Kasumi-1 (cell line): ENCODE measurements around the gene GPR34.

Experiments
- DNase-seq, 2 experiments: peaks; one replicate each; lab custom pipeline; 2025; lab: John Stamatoyannopoulos, UW

The GPR34 gene

GRCh38 chrX:41693024-41693423 is 4.3 kb downstream of the GPR34 start:
- no peak for DNase-seq

- DNase-seq = no peak
These were observed 6.7 kb downstream of the GPR34 start for GRCh38 chrX:41695426-41695825.

- DNase-seq = no peak
These were observed 14.8 kb downstream of the GPR34 start for GRCh38 chrX:41703574-41704029.

GRCh38 chrX:41705042-41705441 is 16.3 kb downstream of the GPR34 start:
- DNase-seq = no peak

GRCh38 chrX:41705680-41706374 is 17.1 kb downstream of the GPR34 start:
- peak; percentile 58 to 67 for DNase-seq

GRCh38 chrX:41707218-41707617 is 18.4 kb downstream of the GPR34 start:
- DNase-seq = no peak

GRCh38 chrX:41708486-41708885 is 19.7 kb downstream of the GPR34 start:
- DNase-seq = no peak

GRCh38 chrX:41711021-41711667 is 22.4 kb downstream of the GPR34 start:
- no peak for DNase-seq

- DNase-seq = no peak
These were observed 27.4 kb downstream of the GPR34 start for GRCh38 chrX:41716222-41716621.

GRCh38 chrX:41716767-41717473 is 28.1 kb downstream of the GPR34 start:
- peak in 1 of 2 experiments; percentile 1 for DNase-seq

GRCh38 chrX:41718481-41719235 is 29.9 kb downstream of the GPR34 start:
- DNase-seq = no peak

- DNase-seq = peak; percentile 12 to 19
These were observed 30.8 kb downstream of the GPR34 start for GRCh38 chrX:41719610-41720009.

GRCh38 chrX:41720125-41720779 is 31.5 kb downstream of the GPR34 start:
- DNase-seq = peak in 1 of 2 experiments; percentile 10

- DNase-seq = no peak
These were observed 32.8 kb downstream of the GPR34 start for GRCh38 chrX:41721590-41721989.

GRCh38 chrX:41722214-41722613 is 33.4 kb downstream of the GPR34 start:
- DNase-seq = no peak

GRCh38 chrX:41722816-41723618 is 34.2 kb downstream of the GPR34 start:
- no peak for DNase-seq

- peak; percentile 25 to 39 for DNase-seq
These were observed 35.1 kb downstream of the GPR34 start, which contains the start of gene GPR82 for GRCh38 chrX:41723826-41724225. GPR82 (plus strand) TSS chrX:41724181; CDS start chrX:41727027, 2,846 bp downstream.

GRCh38 chrX:41728125-41728524 is 39.4 kb downstream of the GPR34 start:
- no peak for DNase-seq

GRCh38 chrX:41730081-41730480 is 41.3 kb downstream of the GPR34 start:
- DNase-seq = no peak

GRCh38 chrX:41732260-41732659 is 43.5 kb downstream of the GPR34 start:
- no peak for DNase-seq

GRCh38 chrX:41733939-41734338 is 45.2 kb downstream of the GPR34 start:
- no peak for DNase-seq
